RWPE2 (cell line): ENCODE measurements around the gene NTNG1.

Source experiments
- ATAC-seq: fragments of 200-7000 bp; cut with Tn5 transposase; 3 replicates; pipeline ENCODE4 v1.9.1; 2021; ENCODE audit warnings: low read depth
- DNase-seq: peaks from one replicate; pipeline ENCODE4 v3.0.0-alpha.2; 2020; ENCODE audit warnings: low spot score
- H3K27ac ChIP-seq: fragments of 450-650 bp; 2 replicates; pipeline ENCODE4 v1.5.1; 2017; ENCODE audit warnings: mild to moderate bottlenecking; ENCODE audit not compliant: poor library complexity, severe bottlenecking
- H3K27me3 ChIP-seq: fragments of 250-450 bp; sonication (Bioruptor Pico); 2 replicates; pipeline ENCODE4 v1.5.1; 2021; ENCODE audit warnings: mild to moderate bottlenecking, moderate library complexity; ENCODE audit not compliant: insufficient read depth, poor library complexity, severe bottlenecking
- H3K36me3 ChIP-seq: fragments of 250-450 bp; sonication (Bioruptor Pico); 2 replicates; pipeline ENCODE4 v1.5.1; 2020; ENCODE audit warnings: low read depth, mild to moderate bottlenecking, moderate library complexity
- H3K4me1 ChIP-seq: fragments of 250-450 bp; sonication (Bioruptor Pico); 2 replicates; pipeline ENCODE4 v1.5.1; 2021; ENCODE audit warnings: mild to moderate bottlenecking, moderate library complexity; ENCODE audit not compliant: insufficient read depth, poor library complexity, severe bottlenecking
- H3K4me3 ChIP-seq: fragments of 250-450 bp; sonication (Bioruptor Pico); 2 replicates; pipeline ENCODE4 v1.5.1; 2021; ENCODE audit warnings: mild to moderate bottlenecking, moderate library complexity; ENCODE audit not compliant: severe bottlenecking
- H3K9me3 ChIP-seq: fragments of 250-450 bp; sonication (Bioruptor Pico); 2 replicates; pipeline ENCODE4 v1.5.1; 2021; ENCODE audit warnings: mild to moderate bottlenecking, moderate library complexity; ENCODE audit not compliant: severe bottlenecking
- CTCF ChIP-seq: fragments of 450-650 bp; IDR thresholded peaks from one replicate; pipeline ENCODE4 v1.5.1; 2017; ENCODE audit warnings: mild to moderate bottlenecking, moderate library complexity; ENCODE audit not compliant: poor library complexity, severe bottlenecking

The NTNG1 gene

GRCh38 chr1:107362468-107363140 lies 221.8 kb downstream of the NTNG1 start:
- no peak for TF ChIP-seq CTCF
- Histone ChIP-seq H3K4me3 (no peak overlapping the region), H3K27me3 (no peaks in the 10 kb centered on the region), H3K9me3 (no peaks in the 10 kb centered on the region), H3K36me3 (no peaks in the 10 kb centered on the region), H3K4me1 (no peaks in the 10 kb centered on the region), H3K27ac (no peak overlapping the region)
- DNase-seq (no peak), ATAC-seq (no peak)

GRCh38 chr1:107363154-107363553 lies 222.3 kb downstream of the NTNG1 start:
- ATAC-seq (no peak), DNase-seq (no peak)
- Histone ChIP-seq H3K27ac (no peak overlapping the region), H3K9me3 (no peaks in the 10 kb centered on the region), H3K4me3 (no peak overlapping the region), H3K27me3 (no peaks in the 10 kb centered on the region), H3K36me3 (no peaks in the 10 kb centered on the region), H3K4me1 (no peaks in the 10 kb centered on the region)
- TF ChIP-seq CTCF, result no peak

- DNase-seq (no peak), ATAC-seq (no peak)
- H3K36me3 ChIP-seq, result no peaks in the 10 kb centered on the region
- H3K27ac ChIP-seq, result no peak overlapping the region
- no peaks in the 10 kb centered on the region for H3K9me3 ChIP-seq
- no peaks in the 10 kb centered on the region for H3K4me1 ChIP-seq
- TF ChIP-seq CTCF, result no peak
- no peaks in the 10 kb centered on the region for H3K27me3 ChIP-seq
- no peak overlapping the region for H3K4me3 ChIP-seq
These were observed 224.8 kb downstream of the NTNG1 start for GRCh38 chr1:107365527-107366240.

- H3K9me3 ChIP-seq, result no peaks in the 10 kb centered on the region
- no peak overlapping the region for H3K4me3 ChIP-seq
- no peaks in the 10 kb centered on the region for H3K27me3 ChIP-seq
- H3K27ac ChIP-seq, result no peak overlapping the region
- DNase-seq (no peak), ATAC-seq (no peak)
- TF ChIP-seq CTCF, result no peak
- H3K36me3 ChIP-seq, result no peaks in the 10 kb centered on the region
- H3K4me1 ChIP-seq, result no peaks in the 10 kb centered on the region
These were observed 237.6 kb downstream of the NTNG1 start for GRCh38 chr1:107378426-107378825.

GRCh38 chr1:107378866-107379265 lies 238.0 kb downstream of the NTNG1 start:
- DNase-seq, result no peak
- Histone ChIP-seq H3K9me3 (no peaks in the 10 kb centered on the region), H3K27ac (no peak overlapping the region), H3K4me3 (no peak overlapping the region), H3K27me3 (no peaks in the 10 kb centered on the region), H3K4me1 (no peaks in the 10 kb centered on the region), H3K36me3 (no peaks in the 10 kb centered on the region)
- TF ChIP-seq CTCF, result no peak
- no peak for ATAC-seq
